ENCODE measurements around the gene PDE7B. TPM values are rescaled to one million over a fixed set of nuclear protein-coding genes. Genes with fewer than 3 reads are reported as not detected.

The PDE7B gene
- total and polyA plus RNA-seq, 4 donors = 0.75 to 5.2 (median 1.3) TPM

- TF ChIP-seq TAF1 (conservative IDR thresholded peaks at IDR 0.05) = no peak
- TF ChIP-seq HNF4G (IDR thresholded peaks at IDR 0.05) = no peak
- no peak for TF ChIP-seq HNF4A (conservative IDR thresholded peaks at IDR 0.05)
- no peak for TF ChIP-seq CTCF (IDR thresholded peaks at IDR 0.05; ENCODE audit: low read depth, low read length, missing input control)
- TF ChIP-seq FOXA1 (IDR thresholded peaks at IDR 0.05) = no peak
- no peak for TF ChIP-seq ATF3 (IDR thresholded peaks at IDR 0.05)
- no peak for TF ChIP-seq ZBTB33 (IDR thresholded peaks at IDR 0.05)
- TF ChIP-seq EGR1 (IDR thresholded peaks at IDR 0.05; ENCODE audit: low read depth in 2 of 2) = no peak
- no peak for TF ChIP-seq RAD21 (IDR thresholded peaks at IDR 0.05)
- TF ChIP-seq FOXA2 (IDR thresholded peaks at IDR 0.05) = no peak
- TF ChIP-seq RXRA (IDR thresholded peaks at IDR 0.05) = no peak
- TF ChIP-seq MAX (IDR thresholded peaks at IDR 0.05) = no peak
- TF ChIP-seq SP1 (IDR thresholded peaks at IDR 0.05) = no peak
- TF ChIP-seq NR2F2 (IDR thresholded peaks at IDR 0.05) = no peak
- no peak for TF ChIP-seq JUND (IDR thresholded peaks at IDR 0.05)
- TF ChIP-seq YY1 (IDR thresholded peaks at IDR 0.05) = no peak
- TF ChIP-seq REST (IDR thresholded peaks at IDR 0.05) = no peak
- TF ChIP-seq GABPA (IDR thresholded peaks at IDR 0.05 in 1 of 2, conservative IDR thresholded peaks at IDR 0.05 in 1 of 2) = no peak
- Histone ChIP-seq H3K4me1 (ENCODE audit: control insufficient read depth in 4 of 4, insufficient read depth in 4 of 4, low read length in 3 of 4) (peaks cover 0 to 1% (median 0%) of the 10 kb centered on the region in 4 donors), H3K36me3 (ENCODE audit: control insufficient read depth in 4 of 4, insufficient read depth in 3 of 4, low read depth in 1 of 4, low read length in 3 of 4) (no peaks in the 10 kb centered on the region), H3K9me3 (ENCODE audit: control insufficient read depth in 4 of 4, low read length in 3 of 4) (no peaks in the 10 kb centered on the region), H3K27me3 (ENCODE audit: control insufficient read depth in 4 of 4, insufficient read depth in 4 of 4, low read length in 3 of 4) (no peaks in the 10 kb centered on the region), H3K4me3 (ENCODE audit: low read depth in 1 of 3, low read length in 3 of 3) (no peak overlapping the region), H3K9ac (ENCODE audit: low read depth in 1 of 2, low read length in 2 of 2) (no peak overlapping the region), H3K27ac (ENCODE audit: low read depth in 1 of 2, low read length in 2 of 2) (no peak overlapping the region)
- no peak for DNase-seq (ENCODE audit: low spot score)
Observed at GRCh38 chr6:136083540-136083939, 232.0 kb downstream of the PDE7B start.
